Measurements from ENCODE around the gene G6PC1.
"Not testable (repeated sequence)": the region's sequence is repeated elsewhere in the genome, so short reads cannot be mapped to it uniquely, and the experiment has no call there.

The G6PC1 gene

DNA sequence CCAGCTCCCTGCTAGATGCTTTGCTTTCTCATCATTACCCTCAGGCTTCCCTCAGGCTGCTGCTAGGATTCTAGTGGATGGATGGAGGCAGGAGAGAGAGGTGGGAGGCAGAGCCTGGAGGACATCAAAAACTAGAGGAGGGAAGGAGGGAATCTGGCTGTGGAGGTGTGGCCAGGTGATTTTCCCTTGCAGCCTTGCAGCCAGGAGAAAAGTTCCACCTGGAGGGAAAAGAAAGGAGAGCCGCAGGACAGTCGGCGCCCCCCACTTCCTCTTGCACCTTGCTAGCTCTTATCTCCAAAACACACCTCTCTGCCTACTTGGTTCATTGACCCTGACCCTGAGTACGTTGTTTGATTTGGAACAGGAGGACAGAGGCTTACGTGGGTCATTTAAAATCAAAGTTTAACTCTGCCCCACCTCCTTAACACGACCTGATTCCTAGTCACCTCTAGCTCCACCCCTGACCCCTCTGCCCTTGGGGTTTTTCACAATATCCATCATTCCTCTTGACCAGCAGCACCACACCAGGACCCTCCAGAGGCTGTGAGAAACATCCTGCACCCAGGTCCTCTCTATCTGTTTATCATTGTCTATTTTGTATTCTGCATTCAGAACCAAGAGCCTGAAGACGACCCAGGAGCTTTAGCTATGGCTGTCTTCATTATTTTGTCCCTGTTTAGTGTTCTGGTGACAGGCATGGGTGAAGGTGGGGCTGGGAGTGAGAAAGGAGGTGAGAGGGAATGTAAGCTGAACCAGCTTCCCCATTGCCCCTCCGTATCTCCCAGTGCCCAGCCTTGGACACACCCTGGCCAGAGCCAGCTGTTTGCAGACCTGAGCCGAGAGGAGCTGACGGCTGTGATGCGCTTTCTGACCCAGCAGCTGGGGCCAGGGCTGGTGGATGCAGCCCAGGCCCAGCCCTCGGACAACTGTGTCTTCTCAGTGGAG lies 33.7 kb upstream of the G6PC1 start:
- Mint-ChIP-seq H3K4me1 (no peaks in the 10 kb centered on the region), H3K9me3 (no peaks in the 10 kb centered on the region), H3K27ac (no peak overlapping the region), H3K27me3 (peaks cover 17% of the 10 kb centered on the region), H3K4me3 (no peak overlapping the region), H3K36me3 (ENCODE audit: low read depth) (no peaks in the 10 kb centered on the region)
- ATAC-seq (no peak), DNase-seq (no peak)

DNA sequence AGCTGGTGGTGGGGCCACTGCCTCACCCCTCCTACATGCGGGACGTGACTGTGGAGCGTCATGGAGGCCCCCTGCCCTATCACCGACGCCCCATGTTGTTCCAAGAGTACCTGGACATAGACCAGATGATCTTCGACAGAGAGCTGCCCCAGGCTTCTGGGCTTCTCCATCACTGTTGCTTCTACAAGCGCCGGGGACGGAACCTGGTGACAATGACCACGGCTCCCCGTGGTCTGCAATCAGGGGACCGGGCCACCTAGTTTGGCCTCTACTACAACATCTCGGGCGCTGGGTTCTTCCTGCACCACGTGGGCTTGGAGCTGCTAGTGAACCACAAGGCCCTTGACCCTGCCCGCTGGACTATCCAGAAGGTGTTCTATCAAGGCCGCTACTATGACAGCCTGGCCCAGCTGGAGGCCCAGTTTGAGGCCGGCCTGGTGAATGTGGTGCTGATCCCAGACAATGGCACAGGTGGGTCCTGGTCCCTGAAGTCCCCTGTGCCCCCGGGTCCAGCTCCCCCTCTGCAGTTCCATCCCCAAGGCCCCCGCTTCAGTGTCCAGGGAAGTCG lies 32.8 kb upstream of the G6PC1 start:
- H3K4me1 Mint-ChIP-seq; H3K9me3 Mint-ChIP-seq; H3K4me3 Mint-ChIP-seq; ATAC-seq; H3K27ac Mint-ChIP-seq; H3K36me3 Mint-ChIP-seq (ENCODE audit: low read depth); DNase-seq: not testable (repeated sequence)
- H3K27me3 Mint-ChIP-seq: peaks cover 17% of the 10 kb centered on the region

DNA sequence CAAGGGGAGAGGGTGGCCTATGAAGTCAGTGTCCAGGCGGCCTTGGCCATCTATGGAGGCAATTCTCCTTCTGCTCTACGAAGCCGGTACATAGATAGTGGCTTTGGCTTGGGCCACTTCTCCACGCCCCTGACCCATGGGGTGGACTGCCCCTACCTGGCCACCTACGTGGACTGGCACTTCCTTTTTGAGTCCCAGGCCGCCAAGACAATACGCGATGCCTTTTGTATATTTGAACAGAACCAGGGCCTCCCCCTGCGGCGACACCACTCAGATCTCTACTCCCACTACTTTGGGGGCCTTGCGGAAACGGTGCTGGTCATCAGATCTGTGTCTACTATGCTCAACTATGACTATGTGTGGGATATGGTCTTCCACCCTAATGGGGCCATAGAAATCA lies 32.3 kb upstream of the G6PC1 start:
- H3K9me3 Mint-ChIP-seq: no peaks in the 10 kb centered on the region
- ATAC-seq: no peak
- no peak for DNase-seq
- no peaks in the 10 kb centered on the region for H3K4me1 Mint-ChIP-seq
- H3K36me3 Mint-ChIP-seq (ENCODE audit: low read depth): no peaks in the 10 kb centered on the region
- no peak overlapping the region for H3K27ac Mint-ChIP-seq
- peaks cover 17% of the 10 kb centered on the region for H3K27me3 Mint-ChIP-seq
- H3K4me3 Mint-ChIP-seq: no peak overlapping the region

DNA sequence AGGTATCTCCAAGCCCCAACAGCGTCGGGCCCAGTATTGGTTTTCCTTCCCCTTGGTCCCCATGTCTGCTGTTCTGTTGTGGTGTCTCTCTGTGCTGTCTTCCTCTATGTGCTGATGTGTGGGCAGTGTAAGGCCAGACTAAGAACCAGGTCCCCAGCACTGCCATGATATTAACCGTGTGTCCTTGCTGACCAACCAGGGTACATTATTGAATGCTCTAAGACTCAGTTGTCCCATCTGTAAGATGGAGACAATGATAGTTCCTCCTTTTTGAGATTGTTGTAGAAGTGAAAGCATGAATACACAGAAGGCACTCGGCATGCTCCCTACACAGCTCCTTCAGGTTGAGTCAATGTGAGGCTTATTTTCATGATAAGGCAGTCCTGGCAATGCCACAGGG lies 29.0 kb upstream of the G6PC1 start:
- H3K4me3 Mint-ChIP-seq: no peak overlapping the region
- H3K27me3 Mint-ChIP-seq: peaks cover 15% of the 10 kb centered on the region
- H3K9me3 Mint-ChIP-seq: no peaks in the 10 kb centered on the region
- no peaks in the 10 kb centered on the region for H3K36me3 Mint-ChIP-seq (ENCODE audit: low read depth)
- no peaks in the 10 kb centered on the region for H3K4me1 Mint-ChIP-seq
- DNase-seq: no peak
- ATAC-seq: no peak
- H3K27ac Mint-ChIP-seq: no peak overlapping the region

DNA sequence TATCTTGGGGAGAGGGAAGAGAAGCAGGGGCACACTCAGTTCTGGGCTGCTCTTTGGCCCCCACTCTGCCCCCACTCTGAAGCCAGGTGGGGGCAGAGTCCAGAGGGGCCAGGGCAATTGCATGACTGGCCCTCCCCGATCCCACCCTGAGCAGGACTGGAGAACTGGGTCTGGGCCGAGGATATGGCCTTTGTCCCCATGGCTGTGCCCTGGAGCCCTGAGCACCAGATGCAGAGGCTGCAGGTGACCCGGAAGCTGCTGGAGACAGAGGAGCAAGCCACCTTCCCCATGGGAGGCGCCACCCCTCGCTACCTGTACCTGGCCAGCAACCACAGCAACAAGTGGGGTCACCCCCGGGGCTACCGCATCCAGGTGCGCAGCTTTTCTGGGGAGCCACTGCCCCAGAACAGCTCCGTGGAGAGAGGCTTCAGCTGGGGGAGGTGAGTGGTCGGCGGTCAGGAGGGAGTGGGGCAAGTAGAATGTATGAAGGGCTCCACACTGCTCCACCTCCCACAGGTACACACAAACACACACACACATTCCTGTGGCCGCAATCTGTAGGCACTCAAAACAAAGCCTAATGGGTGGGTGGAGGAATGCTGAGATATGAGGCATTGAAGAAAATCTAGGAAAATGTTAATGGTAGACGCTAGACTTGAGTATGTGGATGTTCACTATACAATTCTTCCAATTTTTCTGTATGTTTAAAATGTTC lies 28.2 kb upstream of the G6PC1 start:
- H3K27me3 Mint-ChIP-seq: peaks cover 14% of the 10 kb centered on the region
- no peak overlapping the region for H3K4me3 Mint-ChIP-seq
- no peaks in the 10 kb centered on the region for H3K36me3 Mint-ChIP-seq (ENCODE audit: low read depth)
- DNase-seq: no peak
- H3K27ac Mint-ChIP-seq: no peak overlapping the region
- H3K4me1 Mint-ChIP-seq: no peaks in the 10 kb centered on the region
- no peaks in the 10 kb centered on the region for H3K9me3 Mint-ChIP-seq
- no peak for ATAC-seq

DNA sequence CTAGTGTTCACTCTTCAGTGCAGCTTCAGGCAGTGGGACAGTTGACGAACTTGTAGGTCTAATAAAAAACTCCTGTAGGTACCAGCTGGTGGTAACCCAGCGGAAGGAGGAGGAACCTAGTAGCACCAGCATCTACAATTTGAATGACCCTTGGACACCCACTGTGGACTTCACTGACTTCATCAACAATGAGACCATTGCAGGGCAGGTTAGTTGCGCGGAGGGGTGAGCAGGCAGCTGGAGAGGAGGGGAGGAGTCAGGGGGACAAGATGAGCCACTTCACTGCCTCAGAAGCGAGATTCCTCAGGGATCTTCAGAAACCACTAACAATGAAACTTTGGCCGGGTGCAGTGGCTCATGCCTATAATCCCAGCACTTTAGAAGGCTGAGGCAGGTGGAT lies 27.3 kb upstream of the G6PC1 start:
- no peak for ATAC-seq
- Mint-ChIP-seq H3K9me3 (no peaks in the 10 kb centered on the region), H3K4me1 (no peaks in the 10 kb centered on the region), H3K27me3 (peaks cover 19% of the 10 kb centered on the region), H3K4me3 (no peak overlapping the region), H3K27ac (no peak overlapping the region), H3K36me3 (ENCODE audit: low read depth) (no peaks in the 10 kb centered on the region)
- no peak for DNase-seq

DNA sequence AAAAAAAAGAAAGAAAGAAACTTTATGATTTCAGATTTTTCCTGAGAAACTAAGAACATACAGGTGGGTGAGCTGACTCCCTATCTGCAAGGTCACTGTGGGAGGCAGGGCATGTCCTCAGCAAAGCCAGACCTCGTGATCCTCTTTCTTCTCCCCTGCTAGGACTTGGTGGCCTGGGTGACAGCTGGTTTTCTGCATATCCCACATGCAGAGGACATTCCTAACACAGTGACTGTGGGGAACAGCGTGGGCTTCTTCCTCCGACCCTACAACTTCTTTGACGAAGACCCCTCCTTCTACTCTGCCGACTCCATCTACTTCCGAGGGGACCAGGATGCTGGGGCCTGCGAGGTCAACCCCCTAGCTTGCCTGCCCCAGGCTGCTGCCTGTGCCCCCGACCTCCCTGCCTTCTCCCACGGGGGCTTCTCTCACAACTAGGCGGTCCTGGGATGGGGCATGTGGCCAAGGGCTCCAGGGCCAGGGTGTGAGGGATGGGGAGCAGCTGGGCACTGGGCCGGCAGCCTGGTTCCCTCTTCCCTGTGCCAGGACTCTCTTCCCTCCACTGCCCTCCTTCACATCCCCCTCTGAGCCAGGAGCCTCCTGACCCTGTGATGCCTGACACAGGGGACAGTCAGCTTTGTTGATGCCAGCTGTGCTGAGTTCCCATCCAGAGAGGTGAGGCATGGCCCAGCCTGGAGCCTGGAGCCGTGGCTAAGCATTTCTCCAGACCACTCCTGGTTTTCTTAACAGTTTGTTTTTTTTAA lies 26.5 kb upstream of the G6PC1 start:
- not testable (repeated sequence) for H3K27ac Mint-ChIP-seq; H3K9me3 Mint-ChIP-seq; H3K4me1 Mint-ChIP-seq; DNase-seq; H3K4me3 Mint-ChIP-seq; ATAC-seq; H3K36me3 Mint-ChIP-seq (ENCODE audit: low read depth)
- H3K27me3 Mint-ChIP-seq: peaks cover 24% of the 10 kb centered on the region

DNA sequence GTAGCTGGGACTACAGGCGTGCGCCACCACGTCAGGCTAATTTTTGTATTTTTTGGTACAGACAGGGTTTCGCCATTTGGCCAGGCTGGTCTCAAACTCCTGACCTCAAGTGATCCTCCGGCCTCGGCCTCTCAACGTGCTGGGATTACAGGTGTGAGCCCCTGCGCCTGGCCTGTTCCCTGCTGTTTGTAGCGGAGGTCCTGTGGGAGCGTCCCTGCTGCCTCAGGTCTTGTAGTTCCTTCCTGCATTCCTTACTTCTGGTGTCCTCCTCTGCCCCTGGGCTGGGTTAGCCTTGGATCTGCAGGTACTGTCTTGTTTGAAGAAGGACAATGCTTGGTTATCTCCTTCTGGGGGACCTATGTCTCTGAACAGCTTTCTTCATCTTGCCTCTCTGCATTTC lies 23.6 kb upstream of the G6PC1 start:
- DNase-seq (no peak), ATAC-seq (no peak)
- Mint-ChIP-seq H3K27ac (no peak overlapping the region), H3K4me1 (no peaks in the 10 kb centered on the region), H3K27me3 (peaks cover 14% of the 10 kb centered on the region), H3K4me3 (no peak overlapping the region), H3K36me3 (ENCODE audit: low read depth) (no peaks in the 10 kb centered on the region), H3K9me3 (no peaks in the 10 kb centered on the region)

DNA sequence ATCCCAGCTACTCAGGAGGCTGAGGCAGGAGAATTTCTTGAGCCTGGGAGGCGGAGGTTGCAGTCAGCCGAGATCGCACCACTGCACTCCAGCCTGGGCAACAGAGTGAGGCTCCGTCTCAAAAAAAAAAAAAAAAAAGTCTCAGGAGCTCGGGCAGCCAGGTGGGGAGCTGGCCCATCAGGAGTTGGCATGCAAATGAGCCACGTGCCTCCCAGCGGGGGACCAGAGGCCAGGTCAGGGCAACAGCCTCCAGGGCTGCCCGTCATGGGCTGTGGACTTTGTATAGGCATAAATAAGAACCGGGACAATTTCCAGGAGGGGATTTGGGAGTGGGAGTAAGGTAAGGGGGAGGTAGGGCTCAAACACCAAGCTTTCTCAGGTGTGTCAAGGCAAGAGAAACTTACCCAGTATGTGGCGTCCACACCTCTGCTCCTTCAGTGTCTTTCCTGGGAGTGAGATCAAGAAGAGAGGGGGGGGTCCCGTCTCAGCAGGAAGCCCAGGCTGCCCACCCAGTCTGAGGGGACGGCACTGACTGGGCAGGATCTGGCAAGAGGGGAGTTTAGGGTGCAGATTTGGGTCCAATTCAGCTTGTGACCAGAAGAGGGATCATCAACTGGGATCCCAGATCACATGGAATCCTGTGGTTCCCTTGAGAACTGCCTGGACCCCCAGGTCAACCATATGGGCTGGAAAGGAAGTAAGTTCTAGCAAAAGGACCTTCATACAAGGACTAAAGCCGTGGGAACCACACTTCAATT lies 22.3 kb upstream of the G6PC1 start:
- H3K36me3 Mint-ChIP-seq (ENCODE audit: low read depth): no peaks in the 10 kb centered on the region
- no peak overlapping the region for H3K4me3 Mint-ChIP-seq
- no peak overlapping the region for H3K27ac Mint-ChIP-seq
- peaks cover 14% of the 10 kb centered on the region for H3K27me3 Mint-ChIP-seq
- H3K9me3 Mint-ChIP-seq: no peaks in the 10 kb centered on the region
- ATAC-seq (no peak), DNase-seq (no peak)
- H3K4me1 Mint-ChIP-seq: no peaks in the 10 kb centered on the region

DNA sequence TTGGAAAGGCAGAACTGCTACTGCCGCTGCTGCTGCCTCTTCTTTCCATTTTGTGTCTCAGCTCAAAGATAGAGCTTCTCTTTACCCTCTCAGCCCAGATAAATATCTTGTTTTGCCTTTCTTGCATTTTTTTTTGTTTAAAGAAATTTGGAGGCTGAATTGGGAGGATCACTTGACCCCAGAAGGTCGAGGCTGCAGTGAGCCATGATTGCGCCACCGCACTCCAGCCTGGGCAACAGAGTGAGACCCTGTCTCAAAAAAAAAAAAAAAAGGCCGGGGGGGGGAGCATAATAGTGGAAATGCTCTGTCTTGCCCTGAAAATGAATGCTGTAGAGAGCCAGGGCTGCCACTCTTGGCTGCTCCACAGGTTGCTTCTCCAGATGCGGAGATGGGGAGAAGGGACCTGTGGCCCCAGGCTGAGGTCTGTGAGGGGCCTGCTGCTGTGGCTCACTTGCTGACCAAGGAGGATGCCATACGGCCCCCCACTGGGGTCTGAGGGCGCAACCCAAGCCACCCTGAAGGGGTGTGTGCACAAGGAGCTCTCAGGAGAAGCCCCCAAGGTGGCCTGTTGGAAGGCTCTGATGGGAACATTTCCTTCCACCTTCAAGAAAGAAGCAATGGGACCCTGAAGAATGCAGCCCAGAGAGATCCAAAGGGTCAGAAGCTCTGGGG lies 21.5 kb upstream of the G6PC1 start:
- no peaks in the 10 kb centered on the region for H3K9me3 Mint-ChIP-seq
- ATAC-seq (no peak), DNase-seq (no peak)
- H3K27me3 Mint-ChIP-seq: peaks cover 14% of the 10 kb centered on the region
- no peak overlapping the region for H3K4me3 Mint-ChIP-seq
- H3K4me1 Mint-ChIP-seq: no peaks in the 10 kb centered on the region
- no peak overlapping the region for H3K27ac Mint-ChIP-seq
- H3K36me3 Mint-ChIP-seq (ENCODE audit: low read depth): no peaks in the 10 kb centered on the region

DNA sequence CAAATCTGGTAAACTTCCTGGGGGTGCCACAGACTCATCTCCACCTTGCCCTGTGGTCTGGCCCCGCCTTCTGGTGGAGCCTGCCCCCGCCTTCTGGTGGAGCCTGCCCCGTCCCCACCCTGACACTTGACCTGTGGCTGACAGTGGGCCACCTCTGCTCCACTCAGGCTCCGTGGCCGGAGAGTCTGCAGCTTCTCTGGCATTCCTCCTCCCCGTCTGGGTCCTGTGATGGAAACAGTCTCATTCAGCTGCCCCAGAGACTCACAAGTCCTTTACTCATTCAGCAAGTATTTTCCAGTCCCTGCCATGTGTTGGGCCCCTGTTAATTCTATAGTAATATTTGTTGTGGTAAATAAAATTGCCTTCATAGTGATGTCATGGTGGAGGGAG lies 21.0 kb upstream of the G6PC1 start:
- peaks cover 14% of the 10 kb centered on the region for H3K27me3 Mint-ChIP-seq
- no peaks in the 10 kb centered on the region for H3K4me1 Mint-ChIP-seq
- DNase-seq (no peak), ATAC-seq (no peak)
- H3K27ac Mint-ChIP-seq: no peak overlapping the region
- H3K36me3 Mint-ChIP-seq (ENCODE audit: low read depth): no peaks in the 10 kb centered on the region
- H3K4me3 Mint-ChIP-seq: no peak overlapping the region
- H3K9me3 Mint-ChIP-seq: no peaks in the 10 kb centered on the region

DNA sequence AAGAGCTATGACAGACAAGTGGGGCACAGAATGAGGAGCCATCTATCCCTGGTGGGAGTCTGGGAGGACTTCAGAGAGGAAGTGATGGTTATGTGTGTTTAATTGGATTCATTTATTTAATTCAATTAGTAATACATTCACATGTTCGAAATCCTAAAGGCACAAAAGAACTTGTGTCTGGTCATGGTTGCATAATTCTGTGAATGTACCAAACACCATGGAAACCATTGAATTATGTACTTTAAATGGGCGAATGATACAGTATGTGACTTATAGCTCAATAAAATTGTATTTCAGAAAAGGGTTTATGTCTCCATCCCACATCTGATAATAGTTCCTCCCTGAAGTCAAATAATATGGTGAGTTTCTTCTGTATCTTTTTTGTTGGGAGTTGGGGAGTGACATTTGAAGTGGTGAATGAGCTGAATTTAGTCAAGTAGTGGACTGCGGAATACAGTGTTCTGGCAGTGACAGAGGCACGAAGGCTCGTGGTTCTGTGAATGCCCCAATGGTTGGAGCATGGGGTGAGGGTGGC lies 19.8 kb upstream of the G6PC1 start:
- H3K4me1 Mint-ChIP-seq: no peaks in the 10 kb centered on the region
- H3K27ac Mint-ChIP-seq: no peak overlapping the region
- no peaks in the 10 kb centered on the region for H3K36me3 Mint-ChIP-seq (ENCODE audit: low read depth)
- peaks cover 14% of the 10 kb centered on the region for H3K27me3 Mint-ChIP-seq
- H3K4me3 Mint-ChIP-seq: no peak overlapping the region
- DNase-seq (no peak), ATAC-seq (no peak)
- no peaks in the 10 kb centered on the region for H3K9me3 Mint-ChIP-seq

DNA sequence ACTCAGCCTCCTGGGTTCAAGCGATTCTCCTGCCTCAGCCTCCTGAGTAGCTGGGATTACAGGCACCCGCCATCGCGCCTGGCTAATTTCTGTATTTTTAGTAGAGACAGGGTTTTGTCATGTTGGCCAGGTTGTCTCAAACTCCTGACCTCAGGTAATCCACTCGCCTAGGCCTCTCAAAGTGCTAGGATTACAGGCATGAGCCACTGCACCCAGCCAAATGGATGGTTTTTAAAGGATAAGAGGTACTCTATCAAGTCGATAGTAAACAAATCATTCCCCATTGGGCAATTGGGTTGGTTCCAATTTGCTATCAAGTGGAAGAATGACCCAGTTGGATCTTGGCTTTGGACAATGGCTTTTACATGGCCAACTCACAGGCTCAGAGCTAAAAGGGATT lies 18.9 kb upstream of the G6PC1 start:
- H3K4me1 Mint-ChIP-seq; DNase-seq; H3K27ac Mint-ChIP-seq; H3K36me3 Mint-ChIP-seq (ENCODE audit: low read depth); H3K9me3 Mint-ChIP-seq; H3K4me3 Mint-ChIP-seq; ATAC-seq: not testable (repeated sequence)
- peaks cover 16% of the 10 kb centered on the region for H3K27me3 Mint-ChIP-seq

Data from activated naive CD8-positive, alpha-beta T cell treated with anti-CD3 and anti-CD28 coated beads, Interleukin-2, amount 50 U/mL, for 24 hours (primary cell).